Keratinocyte (primary cell): ENCODE measurements around the gene ZNF438. TPM values are rescaled to one million over a fixed set of nuclear protein-coding genes. Genes with fewer than 3 reads are reported as not detected.

Source experiments
- DNase-seq: peaks from one replicate; pipeline ENCODE4 v3.0.0-alpha.2; 2011; ENCODE audit warnings: low read depth, missing footprints, low spot score
- FAIRE-seq: peaks from 2 replicates; lab custom pipeline; 2011; peaks lifted over from hg19 to GRCh38; lab: Jason Lieb, UNC
- H2AFZ ChIP-seq: 2 replicates; pipeline ENCODE4 v1.6.0; 2012; ENCODE audit warnings: low read length, control low read depth, inconsistent platforms; ENCODE audit not compliant: control insufficient read depth
- H3K27ac ChIP-seq: 2 replicates; pipeline ENCODE4 v1.5.1; 2011; ENCODE audit warnings: low read length; ENCODE audit not compliant: control insufficient read depth, insufficient read depth
- H3K27me3 ChIP-seq: 3 replicates; pipeline ENCODE4 v1.6.0; 2011; ENCODE audit warnings: low read length; ENCODE audit not compliant: control insufficient read depth, insufficient read depth; ENCODE audit errors: extremely low read depth
- H3K36me3 ChIP-seq, 2 experiments: 2 replicates in 1 of 2; 3 replicates in 1 of 2; pipeline ENCODE4 v1.5.1; 2011; ENCODE audit warnings: low read length in 2 of 2, mild to moderate bottlenecking in 1 of 2; ENCODE audit not compliant: control insufficient read depth in 2 of 2, insufficient read depth in 2 of 2; ENCODE audit errors: extremely low read depth in 1 of 2
- H3K4me1 ChIP-seq: 3 replicates; pipeline ENCODE4 v1.5.1; 2011; ENCODE audit warnings: low read length; ENCODE audit not compliant: control insufficient read depth, insufficient read depth; ENCODE audit errors: extremely low read depth
- H3K4me2 ChIP-seq: 3 replicates; pipeline ENCODE4 v1.6.0; 2011; ENCODE audit warnings: low read depth, low read length; ENCODE audit not compliant: control insufficient read depth, insufficient read depth; ENCODE audit errors: extremely low read depth
- H3K4me3 ChIP-seq, 3 experiments: fragments of 200-600 bp in 1 of 3; sonication (generic) in 1 of 3; 2 replicates in 2 of 3; 3 replicates in 1 of 3; pipeline ENCODE4 v1.5.1; 2011 to 2016; ENCODE audit warnings: low read length in 3 of 3, mild to moderate bottlenecking in 3 of 3, control low read depth in 2 of 3, inconsistent platforms in 1 of 3, low read depth in 1 of 3, mixed read lengths in 1 of 3, mixed run types in 1 of 3, moderate library complexity in 1 of 3; ENCODE audit not compliant: control insufficient read depth in 2 of 3, insufficient read depth in 2 of 3; ENCODE audit errors: extremely low read depth in 1 of 3
- H3K79me2 ChIP-seq: 2 replicates; pipeline ENCODE4 v1.6.0; 2012; ENCODE audit warnings: low read length; ENCODE audit not compliant: control insufficient read depth, insufficient read depth
- H3K9ac ChIP-seq: 3 replicates; pipeline ENCODE4 v1.6.0; 2011; ENCODE audit warnings: low read length; ENCODE audit not compliant: control insufficient read depth, insufficient read depth; ENCODE audit errors: extremely low read depth
- H3K9me1 ChIP-seq: 3 replicates; pipeline ENCODE4 v1.6.0; 2011; ENCODE audit warnings: low read length; ENCODE audit not compliant: control insufficient read depth, insufficient read depth; ENCODE audit errors: extremely low read depth
- H3K9me3 ChIP-seq: 2 replicates; pipeline ENCODE4 v1.5.1; 2012; ENCODE audit warnings: low read depth, low read length; ENCODE audit not compliant: control insufficient read depth
- H4K20me1 ChIP-seq: 3 replicates; pipeline ENCODE4 v1.6.0; 2011; ENCODE audit warnings: low read length; ENCODE audit not compliant: control insufficient read depth, insufficient read depth; ENCODE audit errors: extremely low read depth
- EZH2 ChIP-seq: IDR thresholded peaks from one replicate; pipeline ENCODE4 v1.6.1; 2012; ENCODE audit warnings: inconsistent platforms, mild to moderate bottlenecking, low read length, moderate library complexity
- dilution Hi-C: fragments of 300-500 bp; cut with MboI; formaldehyde crosslinking; loops from one replicate; pipeline ENCODE4 v1.7.0; 2020; ENCODE audit warnings: low sequenced_read_pairs; ENCODE audit not compliant: extremely low pct_ligation_motif_present
- polyA plus RNA-seq, 5 experiments: library from polyadenylated mRNA; depleted of rRNA in 3 of 5; stranded (reverse) in 3 of 5; stranded (forward) in 1 of 5; unstranded in 1 of 5; fragments of >200 nt; gene quantifications; 1 replicate in 1 of 5; 2 replicates in 3 of 5; 3 replicates in 1 of 5; pipeline versions ENCODE4 v1.2.1 to v1.2.3, GENCODE V29; 2011 to 2012; ENCODE audit warnings: missing spikeins in 2 of 5, low read depth in 1 of 5, low replicate concordance in 1 of 5
- TF ChIP-seq, protein P1 (sequence below), 3 experiments: IDR thresholded peaks in 1 of 3; conservative IDR thresholded peaks in 1 of 3; optimal IDR thresholded peaks in 1 of 3; 2 replicates in 2 of 3; 3 replicates in 1 of 3; pipeline versions ENCODE3 to v1.5.1; 2011; ENCODE audit warnings: low read length in 3 of 3, mild to moderate bottlenecking in 3 of 3, moderate library complexity in 2 of 3, control low read depth in 1 of 3, inconsistent platforms in 1 of 3; ENCODE audit not compliant: insufficient read depth in 2 of 3; ENCODE audit errors: extremely low read depth in 1 of 3

Gene ZNF438
- polyA plus RNA-seq, 1 donor (not counting 4 experiments of a cell fraction or from before 2014, with no cell fraction given), result 2.8 TPM

DNA sequence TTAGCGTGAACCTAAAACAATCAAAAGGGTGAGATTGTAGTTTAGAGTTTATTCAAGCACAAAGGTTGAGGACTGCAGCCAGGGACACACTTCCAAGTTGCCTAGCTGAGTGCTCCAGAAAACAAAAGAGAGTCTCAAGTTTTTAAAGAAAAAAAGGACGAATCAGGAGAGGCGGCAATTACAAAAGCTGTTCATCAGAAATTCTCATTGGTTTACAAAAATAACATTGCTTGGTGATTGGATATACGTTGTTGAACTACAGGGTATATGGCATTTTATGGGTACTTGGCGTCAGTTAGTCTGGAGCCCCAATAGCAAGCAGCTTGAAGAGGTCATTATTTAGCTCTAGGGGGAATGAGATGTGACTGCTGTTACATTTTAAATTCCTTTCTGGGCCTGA, 11.5 kb downstream of the ZNF438 start:
- dilution Hi-C loops, result no loop called here
- no peak overlapping the region for H3K27ac ChIP-seq
- no peaks in the 10 kb centered on the region for H3K9me1 ChIP-seq
- H3K36me3 ChIP-seq, result no peaks in the 10 kb centered on the region
- H3K4me1 ChIP-seq, result no peaks in the 10 kb centered on the region
- no peaks in the 10 kb centered on the region for H3K79me2 ChIP-seq
- H2AFZ ChIP-seq, result no peak overlapping the region
- DNase-seq (no peak), FAIRE-seq (no peak)
- TF ChIP-seq, protein P1, sequence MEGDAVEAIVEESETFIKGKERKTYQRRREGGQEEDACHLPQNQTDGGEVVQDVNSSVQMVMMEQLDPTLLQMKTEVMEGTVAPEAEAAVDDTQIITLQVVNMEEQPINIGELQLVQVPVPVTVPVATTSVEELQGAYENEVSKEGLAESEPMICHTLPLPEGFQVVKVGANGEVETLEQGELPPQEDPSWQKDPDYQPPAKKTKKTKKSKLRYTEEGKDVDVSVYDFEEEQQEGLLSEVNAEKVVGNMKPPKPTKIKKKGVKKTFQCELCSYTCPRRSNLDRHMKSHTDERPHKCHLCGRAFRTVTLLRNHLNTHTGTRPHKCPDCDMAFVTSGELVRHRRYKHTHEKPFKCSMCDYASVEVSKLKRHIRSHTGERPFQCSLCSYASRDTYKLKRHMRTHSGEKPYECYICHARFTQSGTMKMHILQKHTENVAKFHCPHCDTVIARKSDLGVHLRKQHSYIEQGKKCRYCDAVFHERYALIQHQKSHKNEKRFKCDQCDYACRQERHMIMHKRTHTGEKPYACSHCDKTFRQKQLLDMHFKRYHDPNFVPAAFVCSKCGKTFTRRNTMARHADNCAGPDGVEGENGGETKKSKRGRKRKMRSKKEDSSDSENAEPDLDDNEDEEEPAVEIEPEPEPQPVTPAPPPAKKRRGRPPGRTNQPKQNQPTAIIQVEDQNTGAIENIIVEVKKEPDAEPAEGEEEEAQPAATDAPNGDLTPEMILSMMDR (optimal IDR thresholded peaks at IDR 0.05 in 1 of 3, IDR thresholded peaks at IDR 0.05 in 1 of 3, conservative IDR thresholded peaks at IDR 0.05 in 1 of 3; ENCODE audit: extremely low read depth in 1 of 3, insufficient read depth in 2 of 3, low read length in 3 of 3), result no peak
- TF ChIP-seq EZH2, result no peak
- H3K4me2 ChIP-seq, result no peak overlapping the region
- no peaks in the 10 kb centered on the region for H3K27me3 ChIP-seq
- H3K9me3 ChIP-seq, result no peaks in the 10 kb centered on the region
- H4K20me1 ChIP-seq, result no peaks in the 10 kb centered on the region
- H3K9ac ChIP-seq, result no peak overlapping the region
- H3K4me3 ChIP-seq, result no peak overlapping the region

DNA sequence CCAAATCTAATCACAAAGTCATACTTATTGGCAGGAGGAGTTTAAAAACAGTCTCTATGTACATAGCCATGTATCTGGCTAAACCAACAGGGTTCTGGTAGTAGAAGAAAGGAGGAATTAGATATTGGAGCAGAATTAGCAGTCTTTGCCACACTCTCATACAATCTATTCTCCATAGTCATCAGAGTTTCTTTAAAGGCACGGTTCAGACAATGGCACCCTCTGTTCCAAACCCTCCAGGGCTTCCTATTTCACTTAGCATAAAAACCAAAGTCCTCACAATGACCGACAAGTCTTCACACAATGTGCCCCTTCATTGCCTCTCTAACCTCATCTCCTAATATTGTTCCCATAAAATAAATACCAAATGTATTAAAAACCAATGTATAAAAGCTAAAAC, 12.7 kb downstream of the ZNF438 start:
- no peaks in the 10 kb centered on the region for H3K79me2 ChIP-seq
- H2AFZ ChIP-seq, result no peak overlapping the region
- dilution Hi-C loops, result no loop called here
- H3K9ac ChIP-seq, result no peak overlapping the region
- no peaks in the 10 kb centered on the region for H4K20me1 ChIP-seq
- no peaks in the 10 kb centered on the region for H3K9me3 ChIP-seq
- no peaks in the 10 kb centered on the region for H3K9me1 ChIP-seq
- H3K4me3 ChIP-seq, result no peak overlapping the region
- DNase-seq (no peak), FAIRE-seq (no peak)
- TF ChIP-seq EZH2, result no peak
- TF ChIP-seq, protein P1 (optimal IDR thresholded peaks at IDR 0.05 in 1 of 3, IDR thresholded peaks at IDR 0.05 in 1 of 3, conservative IDR thresholded peaks at IDR 0.05 in 1 of 3; ENCODE audit: extremely low read depth in 1 of 3, insufficient read depth in 2 of 3, low read length in 3 of 3), result no peak
- no peaks in the 10 kb centered on the region for H3K36me3 ChIP-seq
- H3K27ac ChIP-seq, result no peak overlapping the region
- H3K4me2 ChIP-seq, result no peak overlapping the region
- H3K27me3 ChIP-seq, result no peaks in the 10 kb centered on the region
- H3K4me1 ChIP-seq, result no peaks in the 10 kb centered on the region
